MCF 10A (cell line): Measurements from ENCODE around the gene NBPF3. TPM values are rescaled to one million over a fixed set of nuclear protein-coding genes. Genes with fewer than 3 reads are reported as not detected.
A peak's percentile ranks its signal among the peaks of the same experiment; 100 is the strongest.
"Not testable (repeated sequence)": the region's sequence is repeated elsewhere in the genome, so short reads cannot be mapped to it uniquely, and the experiment has no call there.

ENCODE experiments used
- BruUV-seq: library from RNA; stranded (reverse); fragments of 400-500 nt; replicated peaks from 2 replicates; lab custom pipeline; 2021; lab: Mats Ljungman, UMichigan
- CTCF ChIA-PET: fragments of 300-600 bp; sonication (Branson Sonifier 250); formaldehyde crosslinking; extraction: SDS; loops from one replicate; lab custom pipeline; 2021; ENCODE audit warnings: antibody characterized with exemption, inconsistent platforms; lab: Yijun Ruan, JAX
- POLR2A ChIA-PET: fragments of 300-600, 350-650 bp; sonication (Branson Sonifier 250); formaldehyde crosslinking; extraction: SDS; loops from one replicate; lab custom pipeline; 2020; ENCODE audit warnings: antibody characterized with exemption, inconsistent platforms; lab: Yijun Ruan, JAX
- DNase-seq: peaks from one replicate; pipeline ENCODE4 v3.0.0-alpha.2; 2018; ENCODE audit not compliant: unreplicated experiment
- H3K27ac Mint-ChIP-seq: one replicate; pipeline ENCODE4 v1.8.0; 2022; ENCODE audit warnings: mild to moderate bottlenecking, low read depth, mixed read lengths; ENCODE audit not compliant: unreplicated experiment
- H3K27me3 Mint-ChIP-seq: one replicate; pipeline ENCODE4 v1.8.0; 2022; ENCODE audit warnings: mixed read lengths; ENCODE audit not compliant: insufficient read depth, unreplicated experiment
- H3K36me3 Mint-ChIP-seq: one replicate; pipeline ENCODE4 v1.8.0; 2022; ENCODE audit warnings: mild to moderate bottlenecking, moderate library complexity, mixed read lengths; ENCODE audit not compliant: insufficient read depth, unreplicated experiment
- H3K4me1 Mint-ChIP-seq: one replicate; pipeline ENCODE4 v1.8.0; 2022; ENCODE audit warnings: mixed read lengths; ENCODE audit not compliant: insufficient read depth, unreplicated experiment
- H3K4me3 Mint-ChIP-seq: one replicate; pipeline ENCODE4 v1.8.0; 2022; ENCODE audit warnings: mild to moderate bottlenecking, moderate library complexity, mixed read lengths; ENCODE audit not compliant: unreplicated experiment
- H3K9me3 Mint-ChIP-seq: one replicate; pipeline ENCODE4 v1.8.0; 2022; ENCODE audit warnings: mixed read lengths; ENCODE audit not compliant: unreplicated experiment
- CTCF ChIP-seq: fragments of 200-600 bp; IDR thresholded peaks from one replicate; pipeline ENCODE4 v1.8.0; 2022; ENCODE audit warnings: antibody characterized with exemption, mild to moderate bottlenecking; ENCODE audit not compliant: unreplicated experiment
- intact Hi-C: fragments of 100-400 bp; cut with micrococcal nuclease; formaldehyde crosslinking; loops from 2 replicates; pipeline ENCODE4 v1.14.1; 2022
- total RNA-seq: library from RNA; stranded (reverse); gene quantifications from 2 replicates; pipeline ENCODE4 v1.2.3, GENCODE V29; 2022

NBPF3 gene
- total RNA-seq, 1 experiment from 2014 or later = 6.5 TPM

DNA sequence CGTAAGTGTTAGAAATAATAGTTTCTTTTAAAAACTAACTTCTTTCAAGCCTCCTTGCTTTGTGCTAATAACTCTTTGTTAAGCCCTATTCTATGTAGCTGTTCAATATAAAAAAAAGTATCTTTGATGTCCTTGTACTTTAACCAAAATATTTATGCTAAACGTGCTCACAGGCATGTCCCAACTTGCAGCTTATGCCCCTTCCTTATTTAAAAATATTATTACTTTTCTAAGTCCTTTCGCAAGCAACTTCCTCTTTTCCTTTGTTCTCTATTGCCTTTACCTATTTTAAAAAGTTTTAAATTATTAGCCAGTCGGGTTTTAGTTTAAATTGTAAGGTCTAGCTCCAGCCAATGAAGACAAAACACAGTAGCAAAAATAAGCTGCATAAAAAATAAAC lies 43.4 kb upstream of the NBPF3 start:
- H3K4me3 Mint-ChIP-seq = no peak overlapping the region
- no peaks in the 10 kb centered on the region for H3K9me3 Mint-ChIP-seq
- H3K27ac Mint-ChIP-seq = no peak overlapping the region
- ChIA-PET CTCF (interaction anchor here (0.6 to 1.0 kb wide), 3 partner anchors 9 to 859 kb away, joined by 3 to 4 read pairs (median 3); no protein-coding TSS in a partner anchor), POLR2A (interaction anchor here (0.7 kb wide), 1 partner anchor 16 kb away, joined by 3 read pairs; no protein-coding TSS in a partner anchor)
- no peaks in the 10 kb centered on the region for H3K27me3 Mint-ChIP-seq
- H3K36me3 Mint-ChIP-seq = no peaks in the 10 kb centered on the region
- intact Hi-C loops = no loop called here
- no peaks in the 10 kb centered on the region for H3K4me1 Mint-ChIP-seq
- BruUV-seq = no TSS peak
- DNase-seq = no peak
- no peak for TF ChIP-seq CTCF

- Mint-ChIP-seq H3K9me3 (no peaks in the 10 kb centered on the region), H3K4me1 (no peaks in the 10 kb centered on the region), H3K27me3 (no peaks in the 10 kb centered on the region), H3K27ac (no peak overlapping the region), H3K4me3 (no peak overlapping the region), H3K36me3 (no peaks in the 10 kb centered on the region)
- intact Hi-C loops = no loop called here
- ChIA-PET POLR2A (no interaction called here), CTCF (no interaction called here)
- DNase-seq = no peak
- no peak for TF ChIP-seq CTCF
- BruUV-seq = no TSS peak
Measured at GRCh38 chr1:21397813-21398188, 42.1 kb upstream of the NBPF3 start.

GRCh38 chr1:21401726-21402346 lies 38.1 kb upstream of the NBPF3 start:
- CTCF ChIA-PET = not testable (repeated sequence)

DNA sequence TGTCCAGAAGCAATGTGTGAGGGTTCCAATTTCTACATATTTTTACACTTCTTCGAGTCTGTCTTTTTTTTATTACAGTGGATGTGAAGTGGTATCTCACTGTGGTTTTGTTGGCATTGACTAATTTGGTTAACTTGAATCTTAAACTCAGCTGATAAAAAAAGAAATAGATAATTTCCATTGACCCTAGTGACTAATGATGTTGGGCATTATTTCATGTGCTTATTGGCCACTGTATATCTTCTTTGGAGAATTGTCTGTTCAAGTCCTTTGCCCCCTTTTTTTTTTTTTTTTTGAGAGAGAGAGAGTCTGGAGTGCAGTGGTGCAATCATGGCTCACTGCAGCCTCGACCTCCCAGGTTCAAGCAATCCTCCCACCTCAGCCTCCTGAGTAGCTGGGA lies 33.3 kb upstream of the NBPF3 start:
- Mint-ChIP-seq H3K27ac (no peak overlapping the region), H3K36me3 (no peaks in the 10 kb centered on the region), H3K9me3 (no peaks in the 10 kb centered on the region), H3K27me3 (no peaks in the 10 kb centered on the region), H3K4me1 (no peaks in the 10 kb centered on the region), H3K4me3 (no peak overlapping the region)
- no peak for TF ChIP-seq CTCF
- ChIA-PET CTCF (no interaction called here), POLR2A (no interaction called here)
- no peak for DNase-seq
- intact Hi-C loops = no loop called here
- BruUV-seq = no TSS peak

More at GRCh38 chr1:21401726-21402346, 38.1 kb upstream of the NBPF3 start:
- H3K36me3 Mint-ChIP-seq, H3K4me1 Mint-ChIP-seq, H3K4me3 Mint-ChIP-seq, POLR2A ChIA-PET, intact Hi-C loops, H3K27me3 Mint-ChIP-seq, H3K9me3 Mint-ChIP-seq, BruUV-seq, H3K27ac Mint-ChIP-seq: not testable (repeated sequence)
- peak; percentile 7 for DNase-seq

- H3K36me3 Mint-ChIP-seq, H3K9me3 Mint-ChIP-seq, POLR2A ChIA-PET, H3K4me3 Mint-ChIP-seq, H3K4me1 Mint-ChIP-seq, CTCF ChIA-PET, H3K27ac Mint-ChIP-seq, H3K27me3 Mint-ChIP-seq, DNase-seq, intact Hi-C loops, BruUV-seq: not testable (repeated sequence)
Measured at GRCh38 chr1:21409897-21410296, 30.0 kb upstream of the NBPF3 start.
